NB4 (cell line): ENCODE results near the gene NAA40.

ENCODE experiments used
- DNase-seq: peaks from one replicate; pipeline ENCODE4 v3.0.0; 2010; ENCODE audit warnings: low read depth
- H3K4me3 ChIP-seq: one replicate; pipeline ENCODE4 v1.5.1; 2011; ENCODE audit warnings: mild to moderate bottlenecking, low read depth, low read length, moderate library complexity
- CTCF ChIP-seq: IDR thresholded peaks from one replicate; pipeline ENCODE4 v1.5.1; 2012; ENCODE audit warnings: low read depth, low read length
- MAX ChIP-seq: IDR thresholded peaks from 2 replicates; pipeline ENCODE4 v1.6.1; 2011; ENCODE audit warnings: low read depth, low read length
- MYC ChIP-seq: IDR thresholded peaks from 2 replicates; pipeline ENCODE4 v1.6.1; 2011; ENCODE audit warnings: low read depth, low read length
- POLR2A ChIP-seq: IDR thresholded peaks from 2 replicates; pipeline ENCODE4 v1.6.1; 2011; ENCODE audit warnings: mild to moderate bottlenecking; ENCODE audit not compliant: insufficient read length; ENCODE audit errors: extremely low read depth

NAA40 gene

GRCh38 chr11:63897459-63898146 lies 41.2 kb upstream of the NAA40 start:
- DNase-seq = no peak
- TF ChIP-seq CTCF (no peak), MAX (no peak), POLR2A (no peak), MYC (no peak)
- H3K4me3 ChIP-seq = no peak overlapping the region

GRCh38 chr11:63901660-63902059 lies 37.1 kb upstream of the NAA40 start:
- TF ChIP-seq POLR2A (no peak), MAX (no peak), CTCF (peak; percentile 54)
- peak; percentile 47 for DNase-seq
- H3K4me3 ChIP-seq = no peak overlapping the region

GRCh38 chr11:63903884-63904283 lies 34.9 kb upstream of the NAA40 start:
- H3K4me3 ChIP-seq = no peak overlapping the region
- TF ChIP-seq MYC = no peak
- no peak for DNase-seq

GRCh38 chr11:63904743-63905142 lies 34.1 kb upstream of the NAA40 start:
- DNase-seq = no peak
- H3K4me3 ChIP-seq = no peak overlapping the region
- TF ChIP-seq POLR2A (no peak), MAX (no peak), CTCF (no peak), MYC (no peak)

GRCh38 chr11:63905179-63905578 lies 33.6 kb upstream of the NAA40 start:
- no peak overlapping the region for H3K4me3 ChIP-seq
- no peak for DNase-seq
- no peak for TF ChIP-seq MYC
- no peak for TF ChIP-seq MAX
- TF ChIP-seq POLR2A = no peak
- TF ChIP-seq CTCF = no peak

GRCh38 chr11:63906087-63906486 lies 32.7 kb upstream of the NAA40 start:
- H3K4me3 ChIP-seq = no peak overlapping the region
- TF ChIP-seq CTCF (no peak), POLR2A (no peak), MYC (no peak), MAX (no peak)
- DNase-seq = no peak
